Osteocyte (in vitro differentiated cells): ENCODE data around the gene ACAP2. TPM values are rescaled to one million over a fixed set of nuclear protein-coding genes. Genes with fewer than 3 reads are reported as not detected.
A peak's percentile ranks its signal among the peaks of the same experiment; 100 is the strongest.

Source experiments
- DNase-seq: peaks from one replicate; pipeline ENCODE4 v3.0.0; 2021; ENCODE audit warnings: mixed read lengths; ENCODE audit not compliant: unreplicated experiment; ENCODE audit errors: extremely low spot score
- H3K27ac Mint-ChIP-seq: one replicate; pipeline ENCODE4 v1.8.0; 2021; ENCODE audit warnings: mild to moderate bottlenecking, mixed read lengths; ENCODE audit not compliant: unreplicated experiment
- H3K27me3 Mint-ChIP-seq: one replicate; pipeline ENCODE4 v1.8.0; 2021; ENCODE audit warnings: mixed read lengths; ENCODE audit not compliant: unreplicated experiment
- H3K36me3 Mint-ChIP-seq: one replicate; pipeline ENCODE4 v1.8.0; 2021; ENCODE audit warnings: mixed read lengths; ENCODE audit not compliant: unreplicated experiment
- H3K4me1 Mint-ChIP-seq: one replicate; pipeline ENCODE4 v1.8.0; 2021; ENCODE audit warnings: mixed read lengths; ENCODE audit not compliant: unreplicated experiment
- H3K4me3 Mint-ChIP-seq: one replicate; pipeline ENCODE4 v1.8.0; 2021; ENCODE audit warnings: mild to moderate bottlenecking, moderate library complexity, mixed read lengths; ENCODE audit not compliant: unreplicated experiment
- H3K9me3 Mint-ChIP-seq: one replicate; pipeline ENCODE4 v1.8.0; 2021; ENCODE audit warnings: mixed read lengths; ENCODE audit not compliant: unreplicated experiment
- total RNA-seq: library from RNA; stranded (reverse); gene quantifications from 2 replicates; pipeline ENCODE4 v1.2.1, GENCODE V29; 2021
- TF ChIP-seq, protein P1 (sequence below): fragments of 200-600 bp; sonication (generic); IDR thresholded peaks from 2 replicates; pipeline ENCODE4 v1.5.0; 2021; ENCODE audit warnings: antibody characterized with exemption, mild to moderate bottlenecking, moderate library complexity

The ACAP2 gene
- total RNA-seq, 1 donor from 2014 or later = 55.1 TPM

DNA sequence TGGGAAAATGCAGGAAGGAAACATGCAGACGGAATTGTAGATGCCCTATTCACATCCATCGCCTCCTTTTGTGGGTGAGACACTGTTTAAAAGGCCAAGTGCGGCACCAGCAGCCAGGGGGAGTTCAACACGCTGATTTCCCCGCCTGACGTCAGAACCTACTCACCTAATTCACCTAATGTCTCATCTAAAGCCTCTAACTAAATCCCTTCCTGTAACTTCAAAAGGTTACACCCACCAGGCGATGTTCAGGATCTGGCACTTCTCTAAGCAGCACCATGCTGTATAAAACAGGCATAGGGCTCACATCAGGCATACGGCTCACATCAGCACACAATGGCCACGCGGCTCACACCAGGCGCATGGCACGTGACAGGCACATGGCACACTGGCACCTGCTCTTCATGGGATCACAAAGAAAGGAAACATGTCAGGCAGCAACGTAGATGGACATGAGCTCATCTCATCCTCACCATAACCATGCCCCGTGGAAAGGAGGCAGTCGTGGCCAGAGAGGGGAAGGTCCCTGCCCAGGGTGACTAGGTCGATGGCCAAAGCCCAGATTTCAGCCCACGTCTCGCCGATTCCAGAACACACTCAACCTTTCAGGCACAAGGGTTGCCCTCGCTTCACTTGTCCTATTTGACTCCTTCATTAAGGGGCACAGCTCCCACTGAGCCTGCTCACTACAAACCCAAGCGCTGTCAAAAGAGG, 193.6 kb downstream of the ACAP2 start:
- peak; percentile 62 for DNase-seq
- H3K4me3 Mint-ChIP-seq = no peak overlapping the region
- TF ChIP-seq, protein P1, sequence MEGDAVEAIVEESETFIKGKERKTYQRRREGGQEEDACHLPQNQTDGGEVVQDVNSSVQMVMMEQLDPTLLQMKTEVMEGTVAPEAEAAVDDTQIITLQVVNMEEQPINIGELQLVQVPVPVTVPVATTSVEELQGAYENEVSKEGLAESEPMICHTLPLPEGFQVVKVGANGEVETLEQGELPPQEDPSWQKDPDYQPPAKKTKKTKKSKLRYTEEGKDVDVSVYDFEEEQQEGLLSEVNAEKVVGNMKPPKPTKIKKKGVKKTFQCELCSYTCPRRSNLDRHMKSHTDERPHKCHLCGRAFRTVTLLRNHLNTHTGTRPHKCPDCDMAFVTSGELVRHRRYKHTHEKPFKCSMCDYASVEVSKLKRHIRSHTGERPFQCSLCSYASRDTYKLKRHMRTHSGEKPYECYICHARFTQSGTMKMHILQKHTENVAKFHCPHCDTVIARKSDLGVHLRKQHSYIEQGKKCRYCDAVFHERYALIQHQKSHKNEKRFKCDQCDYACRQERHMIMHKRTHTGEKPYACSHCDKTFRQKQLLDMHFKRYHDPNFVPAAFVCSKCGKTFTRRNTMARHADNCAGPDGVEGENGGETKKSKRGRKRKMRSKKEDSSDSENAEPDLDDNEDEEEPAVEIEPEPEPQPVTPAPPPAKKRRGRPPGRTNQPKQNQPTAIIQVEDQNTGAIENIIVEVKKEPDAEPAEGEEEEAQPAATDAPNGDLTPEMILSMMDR = no peak
- H3K9me3 Mint-ChIP-seq = no peaks in the 10 kb centered on the region
- H3K4me1 Mint-ChIP-seq = peaks cover 35% of the 10 kb centered on the region
- H3K36me3 Mint-ChIP-seq = peaks cover 9% of the 10 kb centered on the region
- H3K27me3 Mint-ChIP-seq = no peaks in the 10 kb centered on the region
- no peak overlapping the region for H3K27ac Mint-ChIP-seq

DNA sequence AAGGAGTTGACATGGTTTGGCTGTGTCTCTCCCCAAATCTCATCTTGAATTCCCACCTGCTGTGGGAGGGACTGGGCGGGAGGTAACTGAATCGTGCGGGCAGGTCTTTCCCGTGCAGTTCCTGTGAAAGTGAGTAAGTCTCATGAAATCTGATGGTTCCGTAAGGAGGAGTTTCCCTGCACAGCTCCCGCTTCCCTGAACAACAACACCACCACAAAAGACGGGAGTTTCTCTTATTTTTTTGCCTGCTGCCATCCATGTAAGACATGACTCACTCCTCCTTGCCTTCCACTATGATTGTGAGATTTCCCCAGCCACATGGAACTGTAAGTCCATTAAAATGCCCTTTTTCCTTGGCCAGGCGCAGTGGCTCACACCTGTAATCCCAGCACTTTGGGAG, 194.5 kb downstream of the ACAP2 start:
- Mint-ChIP-seq H3K9me3 (no peaks in the 10 kb centered on the region), H3K36me3 (peaks cover 9% of the 10 kb centered on the region), H3K27ac (no peak overlapping the region), H3K4me1 (peaks cover 27% of the 10 kb centered on the region), H3K27me3 (no peaks in the 10 kb centered on the region), H3K4me3 (no peak overlapping the region)
- DNase-seq = peak; percentile 30
- TF ChIP-seq, protein P1 = no peak

DNA sequence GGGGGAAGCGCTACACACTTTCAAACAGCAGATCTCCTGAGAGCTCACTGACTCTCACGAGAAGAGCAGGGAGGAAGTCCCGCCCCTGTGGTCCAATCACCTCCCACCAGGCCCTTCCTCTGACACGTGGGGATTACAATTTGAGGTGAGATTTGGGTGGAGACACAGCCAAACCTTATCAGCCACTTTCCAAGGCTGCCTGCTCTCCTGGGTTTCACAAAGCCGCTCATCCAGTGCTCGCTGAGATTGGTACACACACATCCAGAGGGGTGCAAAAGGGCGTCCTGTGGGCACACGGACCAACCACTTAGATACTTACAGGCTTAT, 195.0 kb downstream of the ACAP2 start:
- Mint-ChIP-seq H3K4me3 (no peak overlapping the region), H3K27me3 (no peaks in the 10 kb centered on the region), H3K4me1 (peaks cover 22% of the 10 kb centered on the region), H3K36me3 (peaks cover 9% of the 10 kb centered on the region), H3K9me3 (no peaks in the 10 kb centered on the region), H3K27ac (no peak overlapping the region)
- peak; percentile 59 for DNase-seq
- TF ChIP-seq, protein P1 = no peak

DNA sequence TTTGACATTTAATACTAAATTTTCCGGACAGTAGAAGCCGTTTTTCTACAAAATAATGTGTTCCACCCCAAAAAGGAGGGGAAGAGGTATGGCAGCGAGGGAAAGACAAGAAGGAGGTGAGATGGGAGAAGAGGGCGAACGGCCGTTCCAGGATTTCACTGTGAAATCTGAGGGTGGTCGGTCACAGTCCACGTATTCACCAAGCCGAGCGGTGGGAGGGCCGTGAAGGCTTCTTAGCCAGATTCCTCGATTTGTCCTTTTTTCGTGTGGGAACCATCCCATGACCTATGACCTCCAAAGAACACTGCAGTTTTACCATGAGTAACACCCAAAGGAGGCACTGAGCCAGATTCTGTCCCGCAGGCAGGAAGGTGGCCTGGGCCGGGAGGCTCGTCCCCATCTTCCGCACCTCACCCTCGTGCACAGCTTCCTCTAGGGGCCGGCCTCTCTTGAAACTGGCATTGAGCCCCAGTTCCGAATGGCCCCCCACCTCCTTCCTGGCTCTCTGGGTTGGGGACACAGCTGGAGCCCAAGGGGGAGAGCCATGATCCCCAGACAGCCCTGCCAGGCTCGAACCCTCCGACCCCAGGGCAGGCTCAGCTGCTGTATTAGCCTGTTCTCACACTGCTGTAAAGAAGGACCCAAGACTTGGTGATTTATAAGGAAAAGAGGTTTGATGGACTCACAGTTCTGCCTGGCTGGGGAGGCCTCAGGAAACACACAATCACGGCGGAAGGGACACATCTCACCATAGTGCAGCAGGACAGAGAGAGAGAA, 195.5 kb downstream of the ACAP2 start:
- Mint-ChIP-seq H3K4me1 (peaks cover 17% of the 10 kb centered on the region), H3K36me3 (peaks cover 9% of the 10 kb centered on the region), H3K27me3 (no peaks in the 10 kb centered on the region), H3K27ac (no peak overlapping the region), H3K9me3 (no peaks in the 10 kb centered on the region), H3K4me3 (no peak overlapping the region)
- DNase-seq = peak; percentile 67
- TF ChIP-seq, protein P1 = no peak

DNA sequence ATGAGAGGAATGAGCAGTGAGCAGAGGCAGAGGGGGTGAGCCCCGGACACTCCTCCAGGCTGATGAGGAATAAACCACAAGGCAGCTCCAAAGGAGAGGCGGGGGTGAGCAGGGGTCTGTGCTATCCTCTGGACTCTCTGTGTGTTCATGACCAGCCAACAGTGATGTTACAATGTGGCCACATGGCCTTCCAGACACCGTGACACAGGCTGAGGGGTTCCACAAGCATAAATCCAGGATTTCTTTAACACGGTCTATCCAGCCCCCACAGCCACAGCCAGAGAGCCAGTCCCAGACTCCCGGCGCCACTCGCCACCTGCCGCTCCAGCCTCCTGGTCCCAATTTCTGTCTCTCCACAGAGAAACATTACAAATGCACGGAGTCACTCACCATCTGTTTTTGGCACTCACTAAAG, 196.2 kb downstream of the ACAP2 start:
- Mint-ChIP-seq H3K36me3 (peaks cover 9% of the 10 kb centered on the region), H3K4me1 (peaks cover 10% of the 10 kb centered on the region), H3K27me3 (no peaks in the 10 kb centered on the region), H3K9me3 (no peaks in the 10 kb centered on the region), H3K4me3 (no peak overlapping the region), H3K27ac (no peak overlapping the region)
- peak; percentile 72 for DNase-seq
- TF ChIP-seq, protein P1 = no peak
